Renal cortical epithelial cell (primary cell): ENCODE data around the gene SCLY. TPM values are rescaled to one million over a fixed set of nuclear protein-coding genes. Genes with fewer than 3 reads are reported as not detected.

Experiments
- DNase-seq: peaks from one replicate; pipeline ENCODE4 v3.0.0-alpha.2; 2011; ENCODE audit warnings: low read depth
- total RNA-seq: library from RNA; depleted of rRNA; stranded (reverse); fragments of >200 nt; gene quantifications from 2 replicates; pipeline ENCODE4 v1.2.3, GENCODE V29; 2014

The SCLY gene
- total RNA-seq, 1 donor from 2014 or later = 18.6 TPM

- no peak for DNase-seq
These were observed 9.1 kb downstream of the SCLY start for GRCh38 chr2:238069877-238070276.

- no peak for DNase-seq
These were observed 14.6 kb downstream of the SCLY start for GRCh38 chr2:238075397-238075796.

GRCh38 chr2:238077292-238077691 lies 16.5 kb downstream of the SCLY start:
- DNase-seq = no peak

GRCh38 chr2:238079874-238080327 lies 19.1 kb downstream of the SCLY start:
- no peak for DNase-seq

GRCh38 chr2:238080518-238080917 lies 19.7 kb downstream of the SCLY start:
- DNase-seq = no peak

- no peak for DNase-seq
These were observed 20.3 kb downstream of the SCLY start for GRCh38 chr2:238081150-238081549.

- DNase-seq = no peak
These were observed 20.8 kb downstream of the SCLY start for GRCh38 chr2:238081561-238081960.

- DNase-seq = no peak
These were observed 21.4 kb downstream of the SCLY start for GRCh38 chr2:238082151-238082550.

GRCh38 chr2:238082827-238083226 lies 22.0 kb downstream of the SCLY start:
- DNase-seq = no peak

GRCh38 chr2:238083919-238084318 lies 23.1 kb downstream of the SCLY start:
- no peak for DNase-seq

- no peak for DNase-seq
These were observed 24.0 kb downstream of the SCLY start for GRCh38 chr2:238084761-238085160.

GRCh38 chr2:238085899-238086298 lies 25.1 kb downstream of the SCLY start:
- DNase-seq = no peak

- DNase-seq = no peak
These were observed 26.4 kb downstream of the SCLY start for GRCh38 chr2:238087211-238087610.

- no peak for DNase-seq
These were observed 30.1 kb downstream of the SCLY start for GRCh38 chr2:238090887-238091286.

GRCh38 chr2:238091436-238092060 lies 30.7 kb downstream of the SCLY start:
- no peak for DNase-seq

GRCh38 chr2:238092486-238093035 lies 31.8 kb downstream of the SCLY start:
- no peak for DNase-seq

- DNase-seq = no peak
These were observed 32.7 kb downstream of the SCLY start for GRCh38 chr2:238093181-238094140.

GRCh38 chr2:238094438-238095022 lies 33.7 kb downstream of the SCLY start:
- DNase-seq = no peak

- DNase-seq = no peak
These were observed 34.3 kb downstream of the SCLY start for GRCh38 chr2:238095143-238095542.

GRCh38 chr2:238096311-238097011 lies 35.7 kb downstream of the SCLY start:
- DNase-seq = no peak

- no peak for DNase-seq
These were observed 36.6 kb downstream of the SCLY start for GRCh38 chr2:238097201-238097987.
